Body of pancreas (tissue), 4 donors: ENCODE results near the gene TBCA. TPM values are rescaled to one million over a fixed set of nuclear protein-coding genes. Genes with fewer than 3 reads are reported as not detected.

Experiments
- ATAC-seq: fragments of 150-250 bp; one replicate; pipeline ENCODE4 v1.9.1; 2016
- DNase-seq, 4 donors: peaks; one replicate each; pipeline ENCODE4 v3.0.0-alpha.2; 2019
- H3K27ac ChIP-seq, 4 donors: fragments of 200-600 bp; sonication (generic); 1 replicate in 3 of 4; 2 replicates in 1 of 4; pipeline versions ENCODE4 v1.5.1 to v1.6.1; 2016 to 2019; ENCODE audit warnings: mild to moderate bottlenecking in 1 of 4, mixed read lengths in 1 of 4, moderate library complexity in 1 of 4
- H3K27me3 ChIP-seq, 2 donors: fragments of 200-600 bp; sonication (generic); one replicate each; pipeline ENCODE4 v1.6.0; 2016; ENCODE audit warnings: mild to moderate bottlenecking in 1 of 2
- H3K36me3 ChIP-seq, 2 donors: fragments of 200-600 bp; sonication (generic); replicated peaks in 1 of 2; 2 replicates each; pipeline ENCODE4 v1.5.1; 2016; ENCODE audit warnings: low read depth in 2 of 2; ENCODE audit not compliant: insufficient read depth in 1 of 2
- H3K4me1 ChIP-seq: fragments of 200-600 bp; sonication (generic); one replicate; pipeline ENCODE4 v1.6.0; 2016
- H3K4me3 ChIP-seq, 2 donors: fragments of 200-600 bp; sonication (generic); 1 replicate in 1 of 2; 2 replicates in 1 of 2; pipeline ENCODE4 v1.5.1; 2016 to 2019
- H3K9me3 ChIP-seq, 3 donors: fragments of 200-600 bp; sonication (generic); 1 replicate in 2 of 3; 2 replicates in 1 of 3; pipeline ENCODE4 v1.5.1; 2016
- CTCF ChIP-seq, 7 experiments: fragments of 450-650 bp in 4 of 7; fragments of 200-600 bp in 3 of 7; sonication (generic) in 3 of 7; IDR thresholded peaks; one replicate each; pipeline ENCODE4 v1.5.1; 2016 to 2019; ENCODE audit warnings: antibody characterized with exemption in 7 of 7
- POLR2A ChIP-seq, 3 donors: fragments of 450-650 bp; IDR thresholded peaks; one replicate each; pipeline ENCODE4 v1.6.1; 2016; ENCODE audit warnings: antibody characterized with exemption in 3 of 3, mild to moderate bottlenecking in 2 of 3
- WGBS, 2 donors: methylation state at CpG; one replicate each; pipeline ENCODE4 v1.1.5; 2017; 5-methylcytosine and 5-hydroxymethylcytosine counted together
- intact Hi-C: fragments of 100-400 bp; cut with DNase I; formaldehyde crosslinking; loops from one replicate; pipeline ENCODE4 v1.15.1; 2023
- total RNA-seq, 2 donors: library from RNA; depleted of rRNA; stranded (reverse); fragments of >200 nt; gene quantifications; one replicate each; pipeline ENCODE4 v1.1.0, GENCODE V29; 2016

Gene TBCA
- total RNA-seq, 2 donors from 2014 or later: 63.6 to 77.8 TPM

GRCh38 chr5:77771452-77771851 lies 4.7 kb downstream of the TBCA start:
- DNase-seq: no peak
- Histone ChIP-seq H3K27me3 (no peaks in the 10 kb centered on the region), H3K36me3 (peaks cover 0 to 2% of the 10 kb centered on the region in 2 donors), H3K9me3 (no peaks in the 10 kb centered on the region), H3K27ac (no peak overlapping the region), H3K4me3 (no peak overlapping the region), H3K4me1 (peaks cover 37% of the 10 kb centered on the region)
- intact Hi-C loops: no loop called here
- ATAC-seq: no peak
- TF ChIP-seq CTCF (IDR thresholded peaks at IDR 0.05): no peak
- TF ChIP-seq POLR2A (IDR thresholded peaks at IDR 0.05): no peak
- WGBS, 2 donors: 84 to 86% methylated on average over 5 of the region's 5 CpGs

GRCh38 chr5:77770293-77771005 lies 5.7 kb downstream of the TBCA start:
- no peak overlapping the region for H3K27ac ChIP-seq
- H3K4me1 ChIP-seq: peaks cover 36% of the 10 kb centered on the region
- H3K9me3 ChIP-seq: no peaks in the 10 kb centered on the region
- 88 to 93% methylated on average over 4 of the region's 4 CpGs for WGBS, 2 donors
- peaks cover 0 to 2% of the 10 kb centered on the region in 2 donors for H3K36me3 ChIP-seq
- no peak for ATAC-seq
- no peak for TF ChIP-seq CTCF (IDR thresholded peaks at IDR 0.05)
- no peak for TF ChIP-seq POLR2A (IDR thresholded peaks at IDR 0.05)
- no peaks in the 10 kb centered on the region for H3K27me3 ChIP-seq
- intact Hi-C loops: no loop called here
- no peak for DNase-seq
- no peak overlapping the region for H3K4me3 ChIP-seq

- ATAC-seq (no peak), DNase-seq (no peak)
- Histone ChIP-seq H3K36me3 (peaks cover 0 to 2% of the 10 kb centered on the region in 2 donors), H3K4me1 (peaks cover 21% of the 10 kb centered on the region), H3K9me3 (no peaks in the 10 kb centered on the region), H3K27me3 (no peaks in the 10 kb centered on the region), H3K27ac (no peak overlapping the region), H3K4me3 (no peak overlapping the region)
- TF ChIP-seq CTCF (IDR thresholded peaks at IDR 0.05) (no peak), POLR2A (IDR thresholded peaks at IDR 0.05) (no peak)
- intact Hi-C loops: no loop called here
Measured at GRCh38 chr5:77768978-77769377, 7.2 kb downstream of the TBCA start.

- DNase-seq: no peak
- 78 to 97% methylated on average over 1 of the region's 1 CpG for WGBS, 2 donors
- TF ChIP-seq POLR2A (IDR thresholded peaks at IDR 0.05) (no peak), CTCF (IDR thresholded peaks at IDR 0.05) (no peak)
Measured at GRCh38 chr5:77767301-77767700, 8.8 kb downstream of the TBCA start.

GRCh38 chr5:77761606-77762005 lies 14.5 kb downstream of the TBCA start:
- DNase-seq (no peak), ATAC-seq (no peak)
- H3K27me3 ChIP-seq: no peaks in the 10 kb centered on the region
- no peaks in the 10 kb centered on the region for H3K9me3 ChIP-seq
- no peaks in the 10 kb centered on the region for H3K36me3 ChIP-seq
- WGBS, 2 donors: 45 to 61% methylated on average over 3 of the region's 3 CpGs
- intact Hi-C loops: no loop called here
- H3K4me3 ChIP-seq: no peak overlapping the region
- H3K4me1 ChIP-seq: peaks cover 12% of the 10 kb centered on the region
- TF ChIP-seq POLR2A (IDR thresholded peaks at IDR 0.05) (no peak), CTCF (IDR thresholded peaks at IDR 0.05) (no peak)
- no peak overlapping the region for H3K27ac ChIP-seq

More at GRCh38 chr5:77767301-77767700, 8.8 kb downstream of the TBCA start:
- intact Hi-C loops: no loop called here
- no peaks in the 10 kb centered on the region for H3K27me3 ChIP-seq
- H3K36me3 ChIP-seq: peaks cover 0 to 2% of the 10 kb centered on the region in 2 donors
- H3K9me3 ChIP-seq: no peaks in the 10 kb centered on the region
- ATAC-seq: no peak
- no peak overlapping the region for H3K27ac ChIP-seq
- H3K4me1 ChIP-seq: peaks cover 7% of the 10 kb centered on the region
- H3K4me3 ChIP-seq: no peak overlapping the region
